Gastroesophageal sphincter (tissue), 4 donors: ENCODE results near the gene TEDDM1. TPM values are rescaled to one million over a fixed set of nuclear protein-coding genes. Genes with fewer than 3 reads are reported as not detected.

Experiments
- ATAC-seq: fragments of 150-250 bp; one replicate; pipeline ENCODE4 v1.9.1; 2016; ENCODE audit warnings: mild to moderate bottlenecking, moderate library complexity
- H3K27ac ChIP-seq, 4 donors: fragments of 200-600 bp; sonication (generic) in 3 of 4; 1 replicate in 3 of 4; 2 replicates in 1 of 4; pipeline ENCODE4 v1.5.1; 2016 to 2019
- H3K27me3 ChIP-seq: fragments of 200-600 bp; sonication (generic); one replicate; pipeline ENCODE4 v1.5.1; 2019
- H3K36me3 ChIP-seq, 2 donors: fragments of 200-600 bp; sonication (generic); one replicate each; pipeline ENCODE4 v1.5.1; 2019; ENCODE audit warnings: control low read depth in 1 of 2
- H3K4me1 ChIP-seq, 3 donors: fragments of 200-600 bp; sonication (generic); 1 replicate in 2 of 3; 2 replicates in 1 of 3; pipeline ENCODE4 v1.5.1; 2016 to 2019; ENCODE audit warnings: control low read depth in 2 of 3
- H3K4me3 ChIP-seq, 2 donors: fragments of 200-600 bp; sonication (generic); one replicate each; pipeline ENCODE4 v1.5.1; 2019; ENCODE audit warnings: mild to moderate bottlenecking in 1 of 2, moderate library complexity in 1 of 2
- H3K9me3 ChIP-seq, 3 donors: fragments of 200-600 bp; sonication (generic); one replicate each; pipeline ENCODE4 v1.5.1; 2017 to 2019; ENCODE audit warnings: control low read depth in 2 of 3
- CTCF ChIP-seq, 4 experiments: fragments of 200-600 bp in 2 of 4; fragments of 450-650 bp in 2 of 4; sonication (generic) in 1 of 4; IDR thresholded peaks; one replicate each; pipeline ENCODE4 v1.5.1; 2017 to 2019; ENCODE audit warnings: antibody characterized with exemption in 4 of 4, mild to moderate bottlenecking in 2 of 4, moderate library complexity in 2 of 4
- EP300 ChIP-seq: sonication (generic); formaldehyde crosslinking; IDR thresholded peaks from one replicate; pipeline ENCODE4 v1.6.1; 2017; ENCODE audit warnings: antibody characterized with exemption, mild to moderate bottlenecking
- POLR2A ChIP-seq, 2 donors: fragments of 450-650 bp; IDR thresholded peaks; one replicate each; pipeline ENCODE4 v1.6.1; 2017; ENCODE audit warnings: antibody characterized with exemption in 2 of 2, mild to moderate bottlenecking in 2 of 2, moderate library complexity in 1 of 2
- POLR2AphosphoS5 ChIP-seq: sonication (generic); formaldehyde crosslinking; IDR thresholded peaks from one replicate; pipeline ENCODE4 v1.6.1; 2017; ENCODE audit warnings: antibody characterized with exemption
- WGBS, 2 donors: methylation state at CpG; one replicate each; pipeline ENCODE4 v1.1.5; 2018; ENCODE audit warnings: low coverage in 1 of 2; 5-methylcytosine and 5-hydroxymethylcytosine counted together
- total RNA-seq, 4 donors: library from RNA; depleted of rRNA; stranded (reverse); fragments of >200 nt; gene quantifications; one replicate each; pipeline ENCODE4 v1.1.0, GENCODE V29; 2016

TEDDM1 gene
- total RNA-seq, 4 donors from 2014 or later, result not detected

GRCh38 chr1:182408435-182409075 is 8.1 kb upstream of the TEDDM1 start:
- Histone ChIP-seq H3K27me3 (peaks cover 37% of the 10 kb centered on the region), H3K36me3 (no peaks in the 10 kb centered on the region), H3K4me3 (no peak overlapping the region), H3K9me3 (no peaks in the 10 kb centered on the region), H3K27ac (no peak overlapping the region), H3K4me1 (peaks cover 0 to 22% (median 0%) of the 10 kb centered on the region in 3 donors)
- ATAC-seq, result no peak
- TF ChIP-seq POLR2A (IDR thresholded peaks at IDR 0.05) (no peak), EP300 (no peak), POLR2AphosphoS5 (no peak), CTCF (IDR thresholded peaks at IDR 0.05) (no peak)
- 83 to 94% methylated on average over 2 of the region's 3 CpGs for WGBS, 2 donors

- Histone ChIP-seq H3K4me1 (peaks cover 0 to 22% (median 0%) of the 10 kb centered on the region in 3 donors), H3K36me3 (no peaks in the 10 kb centered on the region), H3K4me3 (no peak overlapping the region), H3K27me3 (peaks cover 37% of the 10 kb centered on the region), H3K9me3 (no peaks in the 10 kb centered on the region), H3K27ac (no peak overlapping the region)
- no peak for ATAC-seq
- no peak for TF ChIP-seq EP300
- 53 to 89% methylated on average over 3 of the region's 3 CpGs for WGBS, 2 donors
Measured at GRCh38 chr1:182407724-182408123, 7.3 kb upstream of the TEDDM1 start.

DNA sequence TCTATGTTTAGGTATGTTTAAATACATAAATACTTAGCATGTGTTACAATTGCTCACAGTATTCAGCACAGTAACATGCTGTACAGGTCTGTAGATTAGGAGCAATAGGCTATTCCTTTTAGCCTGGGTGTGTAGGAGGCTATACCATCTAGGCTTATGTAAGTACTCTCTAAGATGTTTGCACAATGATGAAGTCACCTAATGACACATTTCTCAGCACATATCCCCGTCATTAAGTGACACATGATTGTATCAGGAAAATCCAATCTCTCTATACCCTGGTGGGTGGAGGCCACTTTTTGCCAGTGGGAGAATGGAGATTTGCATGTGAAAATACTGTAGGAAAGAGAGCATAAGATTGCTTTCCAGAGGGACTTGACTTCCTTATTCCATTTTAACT is 5.5 kb upstream of the TEDDM1 start:
- Histone ChIP-seq H3K9me3 (no peaks in the 10 kb centered on the region), H3K36me3 (no peaks in the 10 kb centered on the region), H3K27me3 (peaks cover 37% of the 10 kb centered on the region), H3K4me1 (peaks cover 0 to 14% (median 0%) of the 10 kb centered on the region in 3 donors), H3K27ac (no peak overlapping the region), H3K4me3 (no peak overlapping the region)
- TF ChIP-seq POLR2AphosphoS5 (no peak), CTCF (IDR thresholded peaks at IDR 0.05) (no peak), POLR2A (IDR thresholded peaks at IDR 0.05) (no peak), EP300 (no peak)
- ATAC-seq, result no peak
- 50 to 89% methylated on average over 1 of the region's 1 CpG for WGBS, 2 donors

GRCh38 chr1:182405578-182405977 is 5.1 kb upstream of the TEDDM1 start:
- Histone ChIP-seq H3K4me1 (peaks cover 0 to 9% (median 0%) of the 10 kb centered on the region in 3 donors), H3K9me3 (no peaks in the 10 kb centered on the region), H3K36me3 (no peaks in the 10 kb centered on the region)

DNA sequence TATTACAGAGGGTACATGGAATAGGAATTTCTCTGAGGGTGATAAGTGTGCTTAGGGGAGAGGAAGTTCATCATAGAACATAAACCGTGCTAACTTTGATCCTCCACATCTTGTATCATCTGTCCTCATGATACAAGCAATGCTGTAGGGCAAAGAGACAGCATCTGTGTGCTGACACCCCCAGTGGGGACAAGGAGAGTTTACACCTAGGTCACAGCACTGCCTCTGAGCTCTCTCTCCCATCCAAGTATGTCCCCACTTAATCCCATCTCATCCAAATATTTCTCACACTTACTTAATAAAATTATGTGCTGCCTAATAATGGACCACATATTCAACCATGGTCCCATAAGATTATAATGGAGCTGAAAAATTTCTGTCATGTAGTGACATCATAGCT is 4.3 kb upstream of the TEDDM1 start:
- TF ChIP-seq POLR2AphosphoS5, result no peak
- no peak for TF ChIP-seq EP300
- TF ChIP-seq CTCF (IDR thresholded peaks at IDR 0.05), result no peak
- TF ChIP-seq POLR2A (IDR thresholded peaks at IDR 0.05), result no peak
- Histone ChIP-seq H3K36me3 (no peaks in the 10 kb centered on the region), H3K27ac (no peak overlapping the region), H3K4me3 (no peak overlapping the region), H3K27me3 (peaks cover 37% of the 10 kb centered on the region), H3K9me3 (no peaks in the 10 kb centered on the region), H3K4me1 (peaks cover 0 to 1% (median 0%) of the 10 kb centered on the region in 3 donors)
- no peak for ATAC-seq
- 44 to 50% methylated on average over 1 of the region's 1 CpG for WGBS, 2 donors

More at GRCh38 chr1:182405578-182405977, 5.1 kb upstream of the TEDDM1 start:
- Histone ChIP-seq H3K27ac (no peak overlapping the region), H3K27me3 (peaks cover 37% of the 10 kb centered on the region), H3K4me3 (no peak overlapping the region)
- WGBS, 2 donors, result 89% methylated on average over 1 of the region's 1 CpG; no CpG with 5 or more reads in 1 of the 2 donors
- TF ChIP-seq POLR2A (IDR thresholded peaks at IDR 0.05) (no peak), EP300 (no peak), POLR2AphosphoS5 (no peak), CTCF (IDR thresholded peaks at IDR 0.05) (no peak)
- ATAC-seq, result no peak
